Esophagus (tissue), 2 donors: Measurements from ENCODE around the gene FILIP1. TPM values are rescaled to one million over a fixed set of nuclear protein-coding genes. Genes with fewer than 3 reads are reported as not detected.

Experiments used
- H3K27ac ChIP-seq, 2 donors: one replicate each; pipeline ENCODE4 v1.5.1; 2013; ENCODE audit warnings: low read depth in 2 of 2, mild to moderate bottlenecking in 2 of 2, inconsistent platforms in 1 of 2, low read length in 1 of 2, moderate library complexity in 1 of 2
- H3K27me3 ChIP-seq, 2 donors: one replicate each; pipeline ENCODE4 v1.6.1; 2013; ENCODE audit warnings: low read length in 2 of 2, control low read depth in 1 of 2, mild to moderate bottlenecking in 1 of 2; ENCODE audit not compliant: insufficient read depth in 2 of 2, control insufficient read depth in 1 of 2
- H3K36me3 ChIP-seq, 2 donors: one replicate each; pipeline ENCODE4 v1.6.1; 2013; ENCODE audit warnings: low read length in 1 of 2; ENCODE audit not compliant: control insufficient read depth in 2 of 2, insufficient read depth in 2 of 2
- H3K4me1 ChIP-seq, 2 donors: one replicate each; pipeline ENCODE4 v1.6.1; 2013; ENCODE audit warnings: low read length in 1 of 2; ENCODE audit not compliant: control insufficient read depth in 2 of 2, insufficient read depth in 2 of 2
- H3K4me3 ChIP-seq, 2 donors: one replicate each; pipeline ENCODE4 v1.5.1; 2013; ENCODE audit warnings: low read length in 2 of 2, mild to moderate bottlenecking in 2 of 2, low read depth in 1 of 2, moderate library complexity in 1 of 2
- H3K9me3 ChIP-seq, 2 donors: one replicate each; pipeline ENCODE4 v1.6.1; 2013; ENCODE audit warnings: mild to moderate bottlenecking in 2 of 2, low read depth in 1 of 2, low read length in 1 of 2, moderate library complexity in 1 of 2; ENCODE audit not compliant: control insufficient read depth in 2 of 2, insufficient read depth in 1 of 2
- WGBS, 2 donors: extraction: QIAGEN DNeasy Blood & Tissue Kit; methylation state at CpG; one replicate each; pipeline ENCODE4 v1.1.7; 2013; 5-methylcytosine and 5-hydroxymethylcytosine counted together
- polyA plus RNA-seq, 2 donors: library from polyadenylated mRNA; stranded (reverse); fragments of 200-250 nt; gene quantifications; one replicate each; pipeline ENCODE4 v1.2.3, GENCODE V29; 2013
- donor health status: healthy with polysubstance abuse.
- donor health status: Bipolar disorder and iron deficiency.

Gene FILIP1
- polyA plus RNA-seq, 2 donors: 0.84 to 1.6 TPM

DNA sequence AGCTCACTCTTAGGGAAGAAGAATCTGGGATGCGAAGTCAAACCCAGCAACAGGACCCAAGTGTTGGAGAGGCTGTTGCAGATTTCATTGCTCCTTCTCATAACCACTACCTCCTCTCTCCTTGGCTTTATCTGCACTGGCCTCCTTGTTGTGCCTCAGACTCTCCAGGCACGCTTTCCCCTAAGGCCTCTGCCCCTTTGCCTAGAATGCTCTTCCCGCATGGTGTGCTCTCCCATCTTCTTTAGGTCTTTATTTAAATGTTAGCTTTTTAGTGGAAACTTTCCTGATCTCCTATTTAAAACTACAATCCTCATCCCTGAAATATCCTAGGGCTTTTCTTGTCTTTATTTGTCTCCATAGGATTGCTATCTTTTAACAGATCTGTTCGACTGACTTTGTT lies 114.1 kb downstream of the FILIP1 start:
- Histone ChIP-seq H3K27ac (no peak overlapping the region), H3K36me3 (no peaks in the 10 kb centered on the region), H3K4me3 (no peak overlapping the region), H3K9me3 (no peaks in the 10 kb centered on the region), H3K4me1 (no peaks in the 10 kb centered on the region), H3K27me3 (no peaks in the 10 kb centered on the region)
- 80 to 89% methylated on average over 4 of the region's 4 CpGs for WGBS, 2 donors

DNA sequence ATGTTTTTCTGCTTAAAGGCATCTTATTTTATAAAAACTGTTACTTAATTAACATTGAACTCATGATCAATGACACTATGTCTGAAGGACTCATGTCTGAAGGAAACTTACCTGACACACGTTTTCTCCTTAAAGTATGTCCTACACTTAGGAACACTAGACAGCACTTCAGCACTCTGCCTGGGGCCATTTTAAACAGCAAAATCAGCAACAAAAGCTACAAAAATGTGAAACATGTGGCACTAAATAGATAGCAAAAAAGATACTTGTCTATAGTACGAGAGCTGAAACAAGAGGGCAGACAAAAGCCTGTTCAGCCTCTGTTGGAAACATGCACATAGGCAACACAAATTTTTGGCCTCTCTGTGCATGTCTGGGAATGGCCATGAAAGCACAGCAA lies 115.5 kb downstream of the FILIP1 start:
- Histone ChIP-seq H3K4me1 (no peaks in the 10 kb centered on the region), H3K36me3 (no peaks in the 10 kb centered on the region), H3K27me3 (no peaks in the 10 kb centered on the region), H3K27ac (no peak overlapping the region), H3K4me3 (no peak overlapping the region), H3K9me3 (no peaks in the 10 kb centered on the region)
- 35 to 59% methylated on average over 2 of the region's 2 CpGs for WGBS, 2 donors

DNA sequence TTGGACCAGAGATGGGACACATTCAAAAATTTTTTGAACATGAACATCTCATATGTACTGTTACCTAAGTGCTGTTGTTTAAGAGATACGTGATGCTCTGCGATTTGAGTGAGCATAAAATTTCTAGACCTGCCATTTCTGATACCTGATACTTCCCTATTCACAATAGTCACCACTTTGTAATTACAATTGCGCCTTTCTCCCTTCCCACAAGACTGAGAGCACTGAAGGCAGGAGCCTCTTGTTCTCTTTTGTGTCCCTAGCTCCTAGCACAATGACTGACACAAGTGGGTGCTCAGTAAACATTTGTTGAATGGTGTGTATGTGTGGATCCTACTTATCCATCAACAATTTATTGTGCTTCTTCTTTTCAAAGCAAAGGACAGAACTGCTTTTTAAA lies 116.2 kb downstream of the FILIP1 start:
- 91% methylated on average over 3 of the region's 3 CpGs for WGBS, 2 donors

DNA sequence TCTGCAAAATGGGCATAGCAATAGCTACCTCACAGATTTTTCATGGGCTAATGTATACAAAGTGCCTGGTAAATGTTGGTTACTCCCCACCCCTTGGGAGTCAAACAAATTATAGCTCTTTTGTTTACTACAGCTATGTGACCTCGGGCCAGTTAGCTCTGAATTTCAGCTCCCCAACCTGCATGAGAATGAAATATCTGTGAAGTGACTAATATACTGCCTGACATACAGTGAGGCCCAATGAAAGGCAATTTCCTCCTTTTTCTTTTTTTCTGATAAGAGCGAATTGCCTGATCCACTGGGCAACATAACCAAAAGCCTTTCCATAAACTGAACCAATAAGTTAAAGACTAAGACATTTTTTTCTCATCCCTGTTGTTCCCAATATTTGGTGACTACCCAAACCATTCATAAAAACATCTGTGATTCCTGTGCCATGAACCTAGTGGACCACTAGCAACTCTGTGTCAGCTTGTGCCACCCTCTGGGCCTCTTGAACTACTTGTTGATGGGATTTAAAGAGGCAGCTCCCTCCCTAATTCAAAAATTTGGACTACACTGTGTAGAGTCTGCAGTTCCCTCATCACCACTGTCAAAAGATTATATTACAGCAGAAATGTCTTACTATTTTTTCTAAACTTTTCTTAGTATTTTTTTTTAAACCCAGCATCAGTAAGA lies 117.1 kb downstream of the FILIP1 start:
- Histone ChIP-seq H3K36me3 (no peaks in the 10 kb centered on the region), H3K4me3 (no peak overlapping the region), H3K9me3 (no peaks in the 10 kb centered on the region), H3K27me3 (no peaks in the 10 kb centered on the region), H3K27ac (no peak overlapping the region), H3K4me1 (no peaks in the 10 kb centered on the region)
- WGBS, 2 donors: 55 to 56% methylated on average over 2 of the region's 2 CpGs

More for the DNA sequence above, 116.2 kb downstream of the FILIP1 start:
- Histone ChIP-seq H3K4me3 (no peak overlapping the region), H3K4me1 (no peaks in the 10 kb centered on the region), H3K36me3 (no peaks in the 10 kb centered on the region), H3K27ac (no peak overlapping the region), H3K9me3 (no peaks in the 10 kb centered on the region), H3K27me3 (no peaks in the 10 kb centered on the region)

DNA sequence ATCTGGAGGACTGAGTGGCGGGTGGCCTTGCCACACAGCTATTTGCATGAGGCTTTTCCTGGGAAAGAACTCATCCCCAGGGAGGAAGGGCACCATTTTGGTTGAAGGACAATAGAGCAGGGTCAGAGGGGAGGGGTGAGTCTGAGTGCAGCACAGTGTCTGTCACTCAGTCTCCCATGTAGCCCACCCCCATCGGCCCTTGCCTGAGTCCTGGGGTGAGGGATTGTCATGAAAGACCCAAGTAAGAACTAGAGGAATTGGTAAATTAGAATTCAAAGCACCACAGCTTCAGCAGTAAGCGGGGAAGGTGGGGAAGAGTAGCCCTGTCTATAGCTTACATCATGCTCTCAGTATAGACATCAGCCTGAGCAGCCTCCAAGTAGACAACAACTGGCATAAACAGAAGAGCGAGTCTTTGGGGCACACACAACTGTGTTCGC lies 118.6 kb downstream of the FILIP1 start:
- 84 to 85% methylated on average over 5 of the region's 5 CpGs for WGBS, 2 donors
- Histone ChIP-seq H3K9me3 (no peaks in the 10 kb centered on the region), H3K36me3 (no peaks in the 10 kb centered on the region), H3K4me1 (no peaks in the 10 kb centered on the region), H3K4me3 (no peak overlapping the region), H3K27me3 (no peaks in the 10 kb centered on the region), H3K27ac (no peak overlapping the region)

DNA sequence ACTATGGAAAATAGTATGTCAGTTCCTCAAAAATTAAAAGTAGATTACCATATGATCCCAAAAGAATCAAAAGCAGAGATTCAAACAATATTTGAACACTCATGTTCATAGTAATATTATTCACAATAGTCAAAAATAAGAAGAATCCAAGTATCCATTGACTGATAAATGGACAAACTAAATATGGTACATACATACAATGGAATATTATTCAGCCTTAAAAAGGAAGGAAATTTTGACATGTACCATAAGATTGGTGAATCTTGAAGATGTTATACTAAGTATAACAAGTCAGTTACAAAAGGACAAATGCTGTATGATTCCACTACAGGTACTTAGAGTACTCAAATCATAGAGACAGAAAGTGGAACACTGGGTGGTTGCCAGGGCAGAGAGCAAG lies 120.7 kb downstream of the FILIP1 start:
- no peak overlapping the region for H3K27ac ChIP-seq
- no peak overlapping the region for H3K4me3 ChIP-seq
- H3K4me1 ChIP-seq: no peaks in the 10 kb centered on the region
- H3K9me3 ChIP-seq: no peaks in the 10 kb centered on the region
- H3K27me3 ChIP-seq: no peaks in the 10 kb centered on the region
- H3K36me3 ChIP-seq: no peaks in the 10 kb centered on the region

DNA sequence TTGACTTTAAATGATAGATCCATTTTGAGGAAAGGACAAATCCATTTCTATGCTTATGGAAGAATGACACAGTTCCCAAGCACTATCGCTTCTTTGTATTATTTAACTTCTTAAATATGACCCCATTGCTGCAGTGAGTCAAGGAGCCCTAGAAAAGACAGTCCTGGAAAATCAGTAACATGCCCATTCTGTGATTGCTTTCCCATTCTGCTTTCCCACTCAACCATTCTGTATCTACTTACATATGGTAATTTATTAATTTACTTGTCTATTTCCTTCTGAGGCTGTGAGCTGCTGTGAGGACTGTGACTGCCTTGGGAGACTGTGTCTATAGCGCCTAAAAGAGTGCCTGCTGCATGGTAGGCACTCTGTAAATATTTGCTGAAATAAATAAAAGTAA lies 123.6 kb downstream of the FILIP1 start:
- Histone ChIP-seq H3K36me3 (no peaks in the 10 kb centered on the region), H3K9me3 (no peaks in the 10 kb centered on the region), H3K27ac (no peak overlapping the region), H3K4me1 (no peaks in the 10 kb centered on the region), H3K4me3 (no peak overlapping the region), H3K27me3 (no peaks in the 10 kb centered on the region)
- 85 to 90% methylated on average over 2 of the region's 2 CpGs for WGBS, 2 donors

DNA sequence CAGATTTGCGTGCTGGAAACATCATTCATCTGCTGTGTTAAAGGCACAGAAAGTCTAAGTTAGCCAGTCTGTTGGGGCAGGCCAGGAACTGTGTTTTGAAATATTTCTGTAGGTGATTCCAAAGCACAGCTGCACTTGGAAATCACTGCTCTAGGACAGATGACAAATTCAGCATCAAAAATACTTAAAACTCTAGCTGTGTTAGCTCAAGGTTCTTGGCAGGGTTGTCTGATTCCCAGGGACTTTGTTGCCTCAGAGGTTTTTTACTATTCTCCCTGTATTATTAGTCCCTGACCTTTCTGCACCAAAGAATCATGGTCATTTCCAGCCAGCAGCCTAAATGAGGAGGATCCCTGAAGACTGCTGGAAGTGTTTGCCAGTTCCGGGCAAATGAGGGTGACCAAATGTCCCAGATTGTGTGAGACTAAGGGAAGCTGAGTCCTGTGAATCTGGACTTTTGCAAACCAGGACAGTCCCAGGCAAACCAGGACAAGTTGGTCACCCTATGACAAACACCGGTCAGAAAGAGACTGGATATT lies 124.7 kb downstream of the FILIP1 start:
- Histone ChIP-seq H3K9me3 (no peaks in the 10 kb centered on the region), H3K36me3 (no peaks in the 10 kb centered on the region), H3K27me3 (no peaks in the 10 kb centered on the region), H3K4me3 (no peak overlapping the region), H3K4me1 (no peaks in the 10 kb centered on the region), H3K27ac (no peak overlapping the region)
- 81 to 89% methylated on average over 3 of the region's 3 CpGs for WGBS, 2 donors

DNA sequence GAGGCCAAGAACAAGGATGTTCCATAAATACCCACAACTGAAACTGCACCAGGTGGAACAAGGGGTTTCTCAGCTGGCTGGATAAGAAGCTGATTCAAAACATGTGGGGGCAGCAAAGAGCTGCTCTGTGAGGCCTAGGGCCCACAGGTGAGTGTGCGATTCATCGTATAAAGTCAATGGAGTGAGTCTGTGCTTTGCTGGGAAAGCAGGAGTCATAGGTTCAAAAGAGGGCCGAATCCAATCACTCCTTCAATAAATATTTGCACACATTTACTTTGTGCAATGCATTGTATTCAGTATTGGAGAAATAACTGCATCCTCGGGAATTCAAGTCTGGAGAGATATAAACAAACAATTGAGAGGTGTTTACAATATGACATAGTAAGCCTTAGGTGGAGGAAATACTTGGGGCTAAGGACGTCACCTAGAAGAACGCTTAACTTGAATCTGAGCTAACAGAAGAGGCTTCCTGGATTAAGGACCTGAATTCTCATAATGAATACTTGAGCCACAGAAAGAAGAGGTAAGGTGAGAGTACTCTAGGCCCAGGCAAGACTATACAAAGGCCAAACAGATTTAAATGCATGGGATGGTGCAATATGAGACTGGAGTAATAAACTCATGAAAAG lies 125.3 kb downstream of the FILIP1 start:
- Histone ChIP-seq H3K27me3 (no peaks in the 10 kb centered on the region), H3K27ac (no peak overlapping the region), H3K4me3 (no peak overlapping the region), H3K4me1 (no peaks in the 10 kb centered on the region), H3K36me3 (no peaks in the 10 kb centered on the region), H3K9me3 (no peaks in the 10 kb centered on the region)
- WGBS, 2 donors: 69 to 70% methylated on average over 6 of the region's 6 CpGs

DNA sequence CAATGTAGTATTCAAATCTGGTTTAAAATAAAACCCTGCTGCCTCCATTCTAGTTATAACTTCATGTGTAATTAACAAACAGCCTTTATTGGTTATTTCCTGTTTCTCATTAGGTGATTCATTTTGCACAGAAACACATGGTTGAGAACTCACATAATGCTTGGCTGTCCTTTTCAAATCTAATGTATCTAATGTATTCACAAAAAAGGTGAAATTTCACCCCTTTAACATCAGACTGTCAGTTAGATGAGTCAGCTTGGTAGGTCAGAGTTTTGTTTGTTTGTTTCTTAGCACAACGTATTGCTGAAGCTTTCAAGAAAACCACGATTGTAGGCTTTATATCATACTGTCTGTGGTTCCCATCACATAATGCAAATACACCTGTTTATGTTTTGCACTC lies 130.3 kb downstream of the FILIP1 start:
- Histone ChIP-seq H3K4me1 (no peaks in the 10 kb centered on the region), H3K36me3 (no peaks in the 10 kb centered on the region), H3K4me3 (no peak overlapping the region), H3K27ac (no peak overlapping the region), H3K9me3 (no peaks in the 10 kb centered on the region), H3K27me3 (no peaks in the 10 kb centered on the region)
- WGBS, 2 donors: 63 to 66% methylated on average over 2 of the region's 2 CpGs
